HuH-7 (cell line): ENCODE results near the gene BPIFA2.
A peak's percentile ranks its signal among the peaks of the same experiment; 100 is the strongest.
"Not testable (repeated sequence)": the region's sequence is repeated elsewhere in the genome, so short reads cannot be mapped to it uniquely, and the experiment has no call there.

Source experiments
- DNase-seq: peaks from one replicate; pipeline ENCODE4 v3.0.0; 2011; ENCODE audit warnings: low spot score

Gene BPIFA2

DNA sequence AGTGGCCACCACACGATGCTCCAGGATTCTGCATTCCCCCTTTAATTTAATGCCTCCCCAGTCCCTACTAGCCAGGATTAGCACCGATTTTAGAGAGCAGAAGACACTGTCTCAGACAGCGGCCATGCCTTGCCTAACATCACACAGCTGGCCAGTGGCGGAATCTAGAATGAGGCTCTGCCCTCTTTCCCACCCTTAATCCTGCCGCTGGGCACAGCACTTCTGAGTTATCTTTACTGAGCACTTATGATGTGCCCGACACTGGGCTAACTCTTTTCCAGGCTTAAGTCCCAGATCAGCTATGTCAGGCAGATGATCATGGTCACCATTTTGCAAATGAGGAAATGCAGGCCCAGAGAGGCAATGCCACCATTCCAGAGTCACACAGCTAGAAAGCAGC, 5.6 kb upstream of the BPIFA2 start:
- DNase-seq: no peak

DNA sequence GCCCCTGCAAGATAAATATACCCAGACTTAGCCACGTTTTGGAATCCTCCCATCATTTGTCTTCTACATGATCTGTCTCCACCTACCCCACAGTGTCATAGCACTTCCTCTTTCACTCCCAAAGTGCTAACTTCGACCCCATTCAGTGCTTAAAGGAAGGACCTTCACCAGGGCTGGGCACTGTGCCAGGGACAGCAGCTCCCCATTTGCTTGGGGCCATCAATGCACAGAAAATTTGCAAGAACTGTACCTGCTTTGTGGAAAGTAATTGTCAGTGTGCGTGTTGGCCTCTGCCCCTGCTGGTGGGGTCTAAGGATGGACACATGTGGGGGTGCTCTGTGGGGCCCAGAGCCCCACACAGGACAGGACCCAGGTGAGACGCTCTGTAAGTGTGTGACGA, 5.2 kb upstream of the BPIFA2 start:
- no peak for DNase-seq

DNA sequence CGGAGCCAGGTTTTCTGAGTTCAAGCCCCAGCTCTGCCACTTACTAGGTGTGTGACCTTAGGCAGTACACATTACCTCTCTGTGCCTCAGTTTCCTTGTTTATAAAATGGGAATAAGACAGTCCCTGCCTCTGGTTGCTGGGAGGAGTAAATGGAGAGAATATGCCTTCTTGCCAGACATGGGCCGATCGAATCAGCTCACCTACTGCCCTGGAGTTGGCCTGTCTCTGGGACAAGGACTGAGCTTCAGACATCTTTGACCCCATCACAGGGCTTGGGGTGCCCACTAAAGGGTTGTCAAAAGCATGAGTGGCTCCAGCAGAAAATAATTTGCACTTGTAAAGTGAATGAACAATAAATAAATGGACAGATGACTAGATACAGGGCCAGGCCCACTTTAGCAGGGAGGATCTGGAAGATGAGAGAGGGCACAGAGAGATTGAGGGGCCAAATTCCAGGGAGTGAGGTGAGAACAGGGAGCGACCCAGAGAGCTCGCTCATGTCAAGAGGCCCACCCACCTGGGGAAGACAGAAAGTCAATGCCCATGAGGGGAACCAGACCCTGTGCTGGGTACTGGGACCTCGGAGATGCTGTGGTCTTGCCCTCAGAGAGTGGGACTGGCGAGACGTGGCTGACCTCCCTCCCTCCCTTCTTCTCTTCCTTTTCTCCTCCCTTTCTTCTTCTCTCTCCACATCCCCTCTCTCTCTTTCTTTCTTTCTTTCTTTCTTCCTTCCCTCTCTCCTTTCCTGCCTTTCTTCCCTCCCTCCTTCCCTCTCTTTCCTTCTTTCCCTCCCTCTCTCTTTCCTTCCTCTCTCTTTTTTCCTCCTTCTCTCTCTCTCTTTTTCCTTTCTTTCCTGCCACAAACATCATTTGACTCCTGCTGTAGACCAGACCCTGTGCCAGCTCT, 3.9 kb upstream of the BPIFA2 start:
- no peak for DNase-seq

DNA sequence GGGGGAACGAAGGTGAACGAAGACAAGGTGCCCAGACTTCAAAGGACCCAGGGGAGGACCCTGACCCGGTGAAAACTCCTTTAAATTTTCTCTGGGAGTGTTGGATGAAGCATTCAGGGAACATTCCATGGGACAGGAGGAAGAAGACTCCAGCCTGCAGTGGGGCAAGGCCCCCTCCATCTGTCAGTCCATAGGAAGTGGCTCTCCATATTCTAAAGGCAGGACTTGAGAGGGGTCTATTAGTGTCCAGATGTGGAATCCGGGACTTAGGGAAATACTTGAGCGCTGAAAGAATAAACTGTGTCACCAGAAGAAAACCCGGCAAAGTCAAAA, 3.2 kb upstream of the BPIFA2 start:
- DNase-seq: no peak

DNA sequence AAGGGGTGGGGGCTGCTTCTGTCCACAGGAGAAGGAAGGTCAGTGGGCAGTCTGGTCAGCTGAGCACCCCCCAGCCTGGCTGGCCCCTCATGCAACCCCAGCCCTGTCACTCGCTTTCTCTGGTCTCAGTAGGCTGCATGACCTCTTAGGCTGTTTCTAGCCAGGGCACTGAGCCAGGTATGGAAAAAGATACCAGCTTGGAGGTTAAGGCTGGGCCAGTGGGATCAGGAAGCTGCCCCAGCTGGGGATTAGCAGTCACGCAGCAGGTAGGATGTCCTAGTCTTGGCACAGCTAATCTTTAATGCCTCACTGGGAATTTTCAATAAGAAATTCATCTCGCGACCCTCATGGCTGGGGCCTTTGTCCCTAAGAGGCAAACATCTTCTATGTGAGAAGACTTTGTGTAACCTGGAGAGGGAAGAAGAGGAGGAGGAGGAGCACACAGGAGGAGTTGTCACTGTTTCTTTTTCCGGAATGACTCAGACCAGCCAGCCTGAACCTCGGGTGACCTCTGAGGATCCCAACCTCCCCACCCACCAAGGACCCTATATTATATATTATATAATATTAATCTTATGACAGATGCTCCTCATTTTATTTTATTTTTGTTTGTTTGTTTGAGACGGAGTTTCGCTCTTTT, 2.4 kb upstream of the BPIFA2 start:
- DNase-seq: no peak

DNA sequence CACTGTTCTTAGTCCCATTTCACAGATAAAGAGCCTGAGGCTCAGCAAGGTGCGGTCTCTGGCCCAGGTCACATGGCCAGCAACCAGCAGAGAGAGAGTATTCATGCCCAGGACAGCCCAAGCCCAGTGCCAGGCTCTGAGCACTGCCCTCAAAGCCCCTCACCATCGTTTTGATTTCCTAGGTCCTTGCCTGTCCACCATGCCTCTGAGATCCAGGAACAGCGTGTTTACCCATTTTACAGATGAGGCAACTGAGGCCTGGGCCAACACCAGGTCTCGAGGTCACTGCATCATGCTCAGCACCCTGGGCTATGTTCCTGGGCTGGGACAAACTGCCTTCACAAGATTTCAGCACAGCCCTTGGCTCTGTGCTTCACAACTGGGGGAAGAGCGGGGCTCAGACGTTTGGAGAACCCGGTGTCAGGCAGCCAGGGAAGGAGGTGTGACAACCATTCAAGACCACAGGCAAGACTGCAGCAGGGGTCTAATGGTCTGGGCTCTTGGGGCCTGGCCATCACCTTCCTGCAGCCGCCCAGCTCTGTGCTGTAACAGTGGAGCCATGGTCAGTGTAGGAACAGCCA, 1.3 kb upstream of the BPIFA2 start:
- DNase-seq: no peak

DNA sequence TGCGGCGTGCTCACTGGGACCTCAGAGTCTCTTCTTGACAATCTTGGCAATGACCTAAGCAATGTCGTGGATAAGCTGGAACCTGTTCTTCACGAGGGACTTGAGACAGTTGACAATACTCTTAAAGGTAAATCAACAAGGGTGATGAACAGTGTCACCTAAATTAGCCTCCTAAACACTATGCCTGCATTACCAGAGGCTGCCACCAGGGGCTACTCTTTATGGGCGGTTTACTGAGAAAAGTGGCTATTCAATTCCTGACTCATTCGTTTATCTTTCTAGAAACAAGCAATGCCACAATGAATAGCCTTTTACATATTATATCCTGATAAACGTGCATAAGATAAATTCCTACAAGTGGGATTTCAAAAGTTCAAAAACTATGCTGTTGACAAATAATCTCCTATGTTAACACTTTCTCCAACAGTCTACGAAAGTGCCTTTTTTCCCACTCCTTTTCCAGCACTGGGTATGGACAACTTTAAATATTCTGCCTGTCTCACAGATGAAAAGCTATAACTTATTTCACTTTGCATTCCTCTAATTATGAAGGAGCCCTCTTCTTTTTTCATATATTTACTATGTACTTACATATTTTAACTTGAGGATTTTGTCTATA, 1.3 kb downstream of the BPIFA2 start:
- DNase-seq: no peak

DNA sequence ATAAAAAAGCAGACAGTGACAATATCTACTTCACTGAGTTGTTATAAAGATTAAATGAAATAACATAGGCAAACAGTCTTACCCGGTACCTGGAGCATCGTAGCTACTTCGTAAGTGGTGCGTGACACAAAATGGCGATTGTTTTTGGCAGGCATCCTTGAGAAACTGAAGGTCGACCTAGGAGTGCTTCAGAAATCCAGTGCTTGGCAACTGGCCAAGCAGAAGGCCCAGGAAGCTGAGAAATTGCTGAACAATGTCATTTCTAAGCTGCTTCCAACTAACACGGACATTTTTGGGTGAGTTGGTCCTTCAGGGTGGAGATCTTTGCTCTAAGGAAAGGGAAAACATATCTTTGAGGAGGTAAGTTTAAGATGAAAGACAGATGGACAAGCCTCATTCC, 4.8 kb downstream of the BPIFA2 start:
- no peak for DNase-seq

DNA sequence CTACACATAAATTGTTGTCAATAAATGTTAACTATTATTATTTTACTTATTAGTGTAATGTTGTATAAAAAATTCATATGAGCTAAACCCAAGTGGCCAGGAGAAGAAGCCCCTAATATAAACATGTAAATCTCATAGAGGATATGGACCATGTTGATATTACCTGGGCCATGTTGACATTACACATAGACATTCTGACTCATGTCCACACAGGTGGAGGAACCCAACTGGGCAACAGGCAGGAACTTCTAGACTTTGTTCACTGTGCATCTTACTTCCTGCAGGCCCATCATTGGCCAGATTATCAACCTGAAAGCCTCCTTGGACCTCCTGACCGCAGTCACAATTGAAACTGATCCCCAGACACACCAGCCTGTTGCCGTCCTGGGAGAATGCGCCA, 7.2 kb downstream of the BPIFA2 start:
- no peak for DNase-seq

DNA sequence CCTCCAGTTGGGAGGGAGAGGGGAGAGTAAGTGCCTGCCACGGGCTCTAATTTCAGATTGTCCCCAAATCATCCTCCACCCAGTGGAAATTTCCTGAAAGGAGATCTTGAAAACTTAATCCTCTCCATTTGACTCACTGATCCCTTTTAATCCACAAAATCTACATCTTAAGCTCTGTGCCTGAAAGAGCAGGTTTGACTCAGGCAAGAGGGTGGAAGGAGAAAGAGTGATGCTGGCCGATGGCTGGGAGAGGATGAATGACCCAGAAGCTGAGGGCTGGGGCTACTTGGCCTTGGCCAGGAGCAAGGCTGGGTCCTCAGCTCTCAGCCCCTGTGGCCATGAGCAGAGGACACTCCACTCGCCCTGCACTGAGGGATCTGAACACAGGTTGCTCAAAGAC, 8.1 kb downstream of the BPIFA2 start:
- no peak for DNase-seq

DNA sequence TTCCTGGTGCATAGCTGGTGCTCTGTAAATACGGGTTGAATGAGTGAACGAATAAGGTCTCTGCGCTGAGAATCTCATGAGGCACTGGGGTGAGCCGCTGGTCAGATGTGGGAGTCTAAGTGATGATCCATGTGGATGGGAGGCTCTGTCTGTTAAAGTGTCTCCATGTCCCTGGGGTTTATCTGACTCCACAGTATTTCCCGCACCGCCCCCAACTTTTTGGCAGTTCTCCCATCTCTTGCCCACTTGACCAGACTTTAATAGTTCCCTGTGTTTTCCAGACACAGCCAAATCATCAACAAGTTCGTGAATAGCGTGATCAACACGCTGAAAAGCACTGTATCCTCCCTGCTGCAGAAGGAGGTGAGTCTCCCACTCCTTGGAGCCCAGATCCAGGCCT, 9.9 kb downstream of the BPIFA2 start:
- DNase-seq: no peak

DNA sequence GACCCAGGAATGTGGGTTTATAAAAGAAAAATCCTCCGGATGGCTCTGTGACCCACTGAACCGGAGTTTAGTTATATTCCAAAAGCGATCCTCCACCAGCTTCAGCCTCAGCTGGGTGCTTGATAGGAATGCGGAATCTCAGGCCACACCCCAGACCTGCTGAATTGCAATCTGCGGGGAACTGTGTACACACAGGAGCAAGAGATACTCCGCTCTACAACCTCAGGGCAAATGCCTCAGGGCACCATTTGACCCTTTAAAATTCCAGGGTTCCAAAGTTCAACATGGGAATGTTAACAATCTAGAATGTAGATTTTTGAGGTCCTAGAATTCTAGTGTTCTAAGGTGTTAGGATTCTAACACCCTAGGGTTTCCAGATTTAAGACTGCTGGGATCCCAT, 10.8 kb downstream of the BPIFA2 start:
- DNase-seq: peak; percentile 86

DNA sequence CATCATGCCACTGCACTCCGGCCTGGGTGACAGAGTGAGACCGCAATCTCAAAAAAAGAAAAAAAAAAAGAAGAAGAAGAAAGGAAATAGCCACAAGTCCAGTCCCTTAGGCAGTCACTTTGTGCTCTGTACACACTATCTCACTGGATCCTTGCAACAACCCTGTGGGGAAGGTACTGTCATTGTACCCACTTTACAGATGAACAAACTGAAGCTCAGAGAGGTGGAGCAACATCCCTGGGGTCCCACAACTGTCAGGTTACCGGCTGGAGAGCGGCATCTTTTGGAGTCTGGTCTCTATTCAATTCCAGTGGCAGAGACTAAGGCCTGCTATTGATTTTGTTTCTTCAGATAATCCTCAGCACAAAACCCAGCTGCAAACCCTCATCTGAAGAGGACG, 12.2 kb downstream of the BPIFA2 start:
- no peak for DNase-seq

DNA sequence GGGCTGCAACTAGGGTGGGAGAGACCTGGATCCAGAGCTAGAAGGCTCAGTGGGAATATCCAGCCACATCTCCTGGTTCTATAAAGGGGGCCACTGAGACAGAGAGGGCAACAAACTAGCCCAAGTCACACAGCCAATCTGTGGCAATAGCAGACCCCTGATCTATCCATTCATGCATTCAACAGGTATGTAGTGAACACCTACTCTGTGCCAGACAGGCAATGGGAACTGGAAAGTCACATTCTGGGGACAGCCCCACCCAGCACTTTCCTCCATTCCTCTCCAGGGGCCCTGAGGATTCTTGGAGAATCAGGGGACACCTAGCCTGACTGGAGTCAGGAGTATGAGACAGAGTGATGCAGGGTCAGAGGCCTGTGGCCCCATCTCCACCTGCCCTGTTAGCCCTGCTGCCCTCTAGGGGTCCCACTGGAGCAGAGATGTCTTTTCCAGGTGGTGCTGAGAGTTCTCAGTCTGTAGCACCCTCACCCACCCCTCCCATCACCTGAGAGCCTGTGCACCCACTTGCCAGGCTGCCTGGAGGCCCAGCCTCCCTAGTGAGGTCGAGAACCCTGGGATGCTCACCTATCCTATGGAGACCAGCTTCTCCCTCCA, 13.6 kb downstream of the BPIFA2 start:
- DNase-seq: peak; percentile 53

DNA sequence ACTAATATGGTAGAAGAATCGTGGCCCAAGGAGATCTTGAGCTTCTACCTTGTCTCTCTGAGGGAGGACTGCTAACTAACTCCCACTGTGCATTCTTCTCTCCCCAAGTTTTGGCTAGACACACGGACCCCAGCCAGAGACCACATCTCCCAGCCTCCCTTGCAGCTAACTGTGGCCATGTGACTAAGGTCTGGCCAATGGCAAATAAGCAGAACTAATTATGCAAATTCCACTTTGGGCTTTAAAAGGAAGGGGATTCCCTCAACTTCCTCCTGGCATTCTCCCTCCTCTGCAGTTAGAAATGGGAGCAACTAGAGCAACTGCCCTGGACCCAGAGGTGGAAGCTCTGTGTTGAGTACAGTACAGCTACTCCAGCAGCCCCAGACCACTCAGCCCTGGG, 15.4 kb downstream of the BPIFA2 start:
- DNase-seq: no peak

DNA sequence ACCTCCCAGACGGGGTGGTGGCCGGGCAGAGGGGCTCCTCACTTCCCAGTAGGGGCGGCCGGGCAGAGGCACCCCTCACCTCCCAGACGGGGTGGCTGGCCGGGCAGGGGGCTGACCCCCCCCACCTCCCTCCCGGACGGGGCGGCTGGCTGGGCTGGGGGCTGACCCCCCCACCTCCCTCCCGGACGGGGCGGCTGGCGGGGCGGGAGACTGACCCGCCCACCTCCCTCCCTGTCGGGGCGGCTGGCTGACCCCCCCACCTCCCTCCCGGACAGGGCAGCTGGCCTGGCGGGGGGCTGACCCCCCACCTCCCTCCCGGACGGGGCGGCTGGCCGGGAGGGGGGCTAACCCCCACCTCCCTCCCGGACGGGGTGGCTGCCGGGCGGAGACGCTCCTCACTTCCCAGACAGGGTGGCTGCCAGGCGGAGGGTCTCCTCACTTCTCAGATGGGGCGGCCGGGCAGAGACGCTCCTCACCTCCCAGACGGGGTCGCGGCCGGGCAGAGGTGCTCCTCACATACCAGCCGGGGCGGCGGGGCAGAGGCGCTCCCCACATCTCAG, 17.2 kb downstream of the BPIFA2 start:
- not testable (repeated sequence) for DNase-seq

DNA sequence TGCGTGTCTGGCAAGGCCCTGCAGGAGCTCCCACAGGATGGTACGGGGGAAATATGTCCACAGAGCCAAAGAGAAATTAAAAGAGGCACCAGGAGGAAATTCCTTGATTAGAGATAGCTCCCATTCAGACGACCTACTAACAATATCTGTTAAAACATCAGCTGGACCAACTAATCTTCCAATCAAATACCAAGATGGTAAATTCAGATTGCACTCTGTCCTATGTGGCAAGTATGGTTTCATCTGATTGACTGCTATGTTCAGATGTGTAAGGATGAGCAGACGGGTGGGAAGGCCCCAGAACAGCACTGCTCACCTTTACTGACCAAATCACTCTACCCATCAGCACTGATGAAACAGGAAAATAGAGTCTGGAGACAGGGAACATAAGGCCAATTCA, 19.5 kb downstream of the BPIFA2 start:
- DNase-seq: no peak

DNA sequence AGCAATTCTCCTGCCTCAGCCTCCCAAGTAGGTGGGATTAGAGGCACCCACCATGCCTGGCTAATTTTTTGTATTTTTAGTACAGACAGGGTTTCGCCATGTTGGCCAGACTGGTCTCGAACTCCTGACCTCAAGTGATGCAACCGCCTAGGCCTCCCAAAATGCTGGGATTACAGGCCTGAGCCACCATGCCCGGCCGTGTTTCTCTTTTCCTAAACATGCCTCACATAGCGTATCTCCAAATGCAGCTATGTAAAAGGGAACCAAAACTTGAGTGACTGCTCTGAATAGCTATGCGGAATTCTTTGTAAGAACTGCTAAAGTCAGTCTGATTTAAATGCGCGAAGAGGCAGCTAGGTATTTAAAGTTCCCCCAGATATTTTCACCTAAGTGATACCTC, 20.5 kb downstream of the BPIFA2 start:
- DNase-seq: no peak

DNA sequence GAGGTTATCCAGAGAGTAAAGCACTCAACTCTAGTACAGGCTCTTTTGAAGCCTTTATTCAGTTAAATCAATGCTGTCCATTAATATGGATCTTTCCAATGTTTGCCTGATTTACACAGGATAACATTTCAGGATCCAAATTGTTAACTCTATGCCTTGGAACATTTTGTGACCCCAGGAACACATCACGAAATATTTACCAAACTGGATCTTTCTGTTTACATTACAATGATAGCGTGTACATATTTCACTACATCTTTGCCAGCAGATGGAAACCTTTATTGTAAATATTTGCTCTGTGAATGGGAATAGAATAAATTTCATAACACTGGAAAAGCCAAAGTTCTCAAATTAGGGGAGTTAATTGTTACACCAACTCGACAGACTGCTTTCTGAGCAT, 23.5 kb downstream of the BPIFA2 start:
- DNase-seq: no peak

DNA sequence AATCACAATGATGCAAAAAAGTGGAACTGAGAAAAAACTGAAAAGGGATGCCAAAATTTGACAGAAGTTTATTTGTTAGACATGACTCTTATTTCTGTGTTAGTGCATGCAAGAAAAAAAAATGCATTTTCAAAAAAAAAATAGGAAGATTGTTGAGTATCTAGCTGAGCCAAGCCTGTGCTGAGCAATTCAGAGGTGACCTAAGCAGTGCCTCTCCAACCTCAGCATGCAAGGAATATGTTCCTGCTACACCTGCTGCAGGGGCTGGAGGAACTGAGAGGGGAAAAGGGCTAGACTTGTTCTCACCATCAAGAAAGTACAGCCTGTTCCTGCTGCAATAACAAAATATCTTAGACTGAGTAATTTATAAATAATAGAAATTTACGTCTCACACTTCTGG, 24.0 kb downstream of the BPIFA2 start:
- DNase-seq: no peak

DNA sequence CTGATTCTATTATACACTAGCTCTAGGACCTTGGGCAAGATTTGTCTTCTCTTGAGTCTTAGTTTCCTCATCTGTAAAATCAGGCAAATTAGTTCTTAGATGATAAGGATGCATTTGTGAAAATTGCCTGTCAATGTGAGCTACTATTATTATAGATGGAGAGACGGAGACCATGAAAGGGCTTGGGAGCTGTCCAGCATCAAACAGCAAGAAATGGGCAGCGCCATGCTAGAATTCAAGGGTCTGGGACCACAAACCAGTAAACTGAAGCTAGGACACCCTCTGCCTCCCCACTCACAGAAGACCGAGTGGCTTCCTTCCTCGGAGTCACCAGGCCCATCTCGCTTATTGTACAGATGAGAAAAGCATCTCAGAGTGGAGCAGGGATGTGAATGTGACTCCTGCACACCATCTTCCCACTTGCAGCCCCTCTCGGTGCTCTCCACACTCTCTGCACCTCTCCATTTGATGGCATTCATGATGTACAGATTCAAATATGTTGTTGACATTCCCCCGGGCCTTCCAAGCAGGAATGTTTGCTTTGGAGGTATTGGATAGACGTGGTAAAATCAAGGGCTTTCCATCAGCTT, 25.0 kb downstream of the BPIFA2 start:
- no peak for DNase-seq

DNA sequence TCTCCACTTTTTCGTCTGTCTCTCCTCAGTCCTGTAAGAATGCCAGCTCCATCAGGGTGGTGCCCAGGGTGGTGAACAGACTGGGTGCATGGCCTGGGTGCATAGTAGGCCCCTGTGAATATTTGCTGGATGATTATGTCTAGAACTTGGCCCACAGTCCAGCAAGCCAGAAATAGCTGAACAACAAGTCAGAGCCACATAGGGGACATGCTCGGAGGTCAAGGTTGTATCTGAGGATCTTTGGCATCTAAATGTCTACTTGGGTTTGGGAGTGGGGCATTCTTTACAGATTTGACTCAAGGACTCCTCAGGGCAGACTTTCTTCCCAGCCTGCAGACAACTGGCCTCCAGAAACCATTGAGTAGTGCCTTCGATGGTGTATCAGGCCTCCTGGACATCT, 31.1 kb downstream of the BPIFA2 start:
- no peak for DNase-seq
